GM23338 (cell line): Measurements from ENCODE around the gene CCNB1. TPM values are rescaled to one million over a fixed set of nuclear protein-coding genes. Genes with fewer than 3 reads are reported as not detected.
"Not testable (repeated sequence)": the region's sequence is repeated elsewhere in the genome, so short reads cannot be mapped to it uniquely, and the experiment has no call there.

Experiments used
- ATAC-seq: fragments of 200-7000 bp; cut with Tn5 transposase; 3 replicates; pipeline ENCODE4 v1.9.1; 2020
- DNase-seq: peaks from one replicate; pipeline ENCODE4 v3.0.0-alpha.2; 2015; ENCODE audit warnings: low spot score
- H2AFZ ChIP-seq: fragments of 200-600 bp; sonication (generic); 2 replicates; pipeline ENCODE4 v1.8.0; 2016; ENCODE audit warnings: antibody characterized with exemption, mild to moderate bottlenecking, moderate library complexity
- H3F3A ChIP-seq: fragments of 200-600 bp; sonication (generic); replicated peaks from 2 replicates; pipeline ENCODE4 v1.8.0; 2017; ENCODE audit warnings: antibody characterized with exemption, mixed run types, low read depth
- H3K27ac ChIP-seq: fragments of 200-600 bp; sonication (generic); 2 replicates; pipeline ENCODE4 v1.6.1; 2016; ENCODE audit warnings: low read depth
- H3K27me3 ChIP-seq: fragments of 200-600 bp; sonication (generic); 2 replicates; pipeline ENCODE4 v1.8.0; 2016; ENCODE audit warnings: mild to moderate bottlenecking, mixed run types, moderate library complexity; ENCODE audit not compliant: insufficient read depth
- H3K36me3 ChIP-seq: fragments of 200-600 bp; sonication (generic); 2 replicates; pipeline ENCODE4 v1.8.0; 2016; ENCODE audit warnings: mild to moderate bottlenecking; ENCODE audit not compliant: insufficient read depth
- H3K4me1 ChIP-seq: fragments of 200-600 bp; sonication (generic); 2 replicates; pipeline ENCODE4 v1.8.0; 2016; ENCODE audit warnings: mild to moderate bottlenecking, moderate library complexity; ENCODE audit not compliant: insufficient read depth
- H3K4me2 ChIP-seq: fragments of 200-600 bp; sonication (generic); 2 replicates; pipeline ENCODE4 v1.7.1; 2017; ENCODE audit warnings: mixed run types
- H3K4me3 ChIP-seq: fragments of 200-600 bp; sonication (generic); 2 replicates; pipeline ENCODE4 v1.6.1; 2016; ENCODE audit warnings: mixed run types
- H3K79me2 ChIP-seq: fragments of 200-600 bp; sonication (generic); replicated peaks from 2 replicates; pipeline ENCODE4 v1.8.0; 2017; ENCODE audit warnings: mild to moderate bottlenecking; ENCODE audit not compliant: insufficient read depth
- H3K9me2 ChIP-seq: fragments of 200-600 bp; sonication (generic); 2 replicates; pipeline ENCODE4 v1.8.0; 2017; ENCODE audit not compliant: insufficient read depth
- H4K20me1 ChIP-seq: fragments of 200-600 bp; sonication (generic); replicated peaks from 2 replicates; pipeline ENCODE4 v1.8.0; 2017; ENCODE audit warnings: mild to moderate bottlenecking; ENCODE audit not compliant: insufficient read depth
- H3K27ac Mint-ChIP-seq: 2 replicates; pipeline ENCODE4 v1.8.0; 2020; ENCODE audit warnings: inconsistent platforms, mild to moderate bottlenecking, moderate library complexity, mixed read lengths
- H3K27me3 Mint-ChIP-seq: 3 replicates; pipeline ENCODE4 v1.8.0; 2022; ENCODE audit warnings: low read depth, mild to moderate bottlenecking, moderate library complexity, mixed read lengths, inconsistent platforms; ENCODE audit not compliant: insufficient read depth, poor library complexity
- H3K36me3 Mint-ChIP-seq: 3 replicates; pipeline ENCODE4 v1.8.0; 2021; ENCODE audit warnings: low read depth, mild to moderate bottlenecking, inconsistent platforms, moderate library complexity, mixed read lengths
- H3K4me1 Mint-ChIP-seq: 3 replicates; pipeline ENCODE4 v1.8.0; 2020; ENCODE audit warnings: mild to moderate bottlenecking, inconsistent platforms, mixed read lengths
- H3K4me3 Mint-ChIP-seq: 3 replicates; pipeline ENCODE4 v1.8.0; 2021; ENCODE audit warnings: moderate library complexity, mild to moderate bottlenecking, inconsistent platforms, mixed read lengths
- H3K9me3 Mint-ChIP-seq: 3 replicates; pipeline ENCODE4 v1.8.0; 2020; ENCODE audit warnings: moderate library complexity, mild to moderate bottlenecking, inconsistent platforms, mixed read lengths
- CREB1 ChIP-seq: fragments of 250-450 bp; sonication (Bioruptor Pico); IDR thresholded peaks from 2 replicates; pipeline ENCODE4 v1.5.0; 2020; ENCODE audit warnings: low read depth, mild to moderate bottlenecking, moderate library complexity
- ETS1 ChIP-seq: IDR thresholded peaks from 2 replicates; pipeline ENCODE4 v1.6.1; 2016; ENCODE audit warnings: antibody characterized with exemption
- EZH2phosphoT487 ChIP-seq: fragments of 200-600 bp; sonication (generic); IDR thresholded peaks from one replicate; pipeline ENCODE4 v1.8.1; 2018; ENCODE audit warnings: antibody characterized with exemption; ENCODE audit not compliant: unreplicated experiment
- JUNB ChIP-seq: IDR thresholded peaks from one replicate; pipeline ENCODE4 v1.6.1; 2016; ENCODE audit warnings: antibody characterized with exemption; ENCODE audit not compliant: unreplicated experiment
- NANOG ChIP-seq: IDR thresholded peaks from 2 replicates; pipeline ENCODE4 v1.6.1; 2016; ENCODE audit warnings: antibody characterized with exemption, borderline replicate concordance
- POLR2AphosphoS5 ChIP-seq: IDR thresholded peaks from 2 replicates; pipeline ENCODE4 v1.6.1; 2016; ENCODE audit warnings: antibody characterized with exemption, low read depth
- REST ChIP-seq: IDR thresholded peaks from one replicate; pipeline ENCODE4 v1.6.1; 2018; ENCODE audit warnings: antibody characterized with exemption; ENCODE audit not compliant: unreplicated experiment
- STAT1 ChIP-seq: IDR thresholded peaks from one replicate; pipeline ENCODE4 v1.6.1; 2016; ENCODE audit warnings: antibody characterized with exemption; ENCODE audit not compliant: unreplicated experiment
- ZNF114 ChIP-seq: fragments of 250-450 bp; sonication (Bioruptor Pico); IDR thresholded peaks from 2 replicates; pipeline ENCODE4 v1.5.0; 2020; ENCODE audit warnings: mild to moderate bottlenecking, moderate library complexity
- ZNF331 ChIP-seq: fragments of 250-450 bp; sonication (Bioruptor Pico); IDR thresholded peaks from 2 replicates; pipeline ENCODE4 v1.5.0; 2020; ENCODE audit warnings: low read depth, mild to moderate bottlenecking, moderate library complexity
- ZNF462 ChIP-seq: fragments of 250-450 bp; sonication (Bioruptor Pico); IDR thresholded peaks from 2 replicates; pipeline ENCODE4 v1.5.0; 2020; ENCODE audit warnings: mild to moderate bottlenecking, moderate library complexity
- polyA plus RNA-seq: library from polyadenylated mRNA; unstranded; fragments of >200 nt; fragmentation: Nextera tagmentation; extraction: Ambion mirVana; gene quantifications from 2 replicates; pipeline ENCODE4 v1.2.1, GENCODE V29; 2016
- total RNA-seq: library from RNA; depleted of rRNA; stranded (reverse); fragments of >200 nt; shearing (Covaris generic); gene quantifications from 2 replicates; pipeline ENCODE4 v1.2.3, GENCODE V29; 2014

Gene CCNB1
- total and polyA plus RNA-seq, 2 experiments from 2014 or later: 273 to 400 TPM

GRCh38 chr5:69137208-69137607, 29.7 kb upstream of the CCNB1 start:
- not testable (repeated sequence) for H2AFZ ChIP-seq, H3K27ac ChIP-seq, H3K27me3 ChIP-seq, H4K20me1 ChIP-seq, H3K36me3 Mint-ChIP-seq, H3K4me2 ChIP-seq, ATAC-seq, H3F3A ChIP-seq, H3K36me3 ChIP-seq, DNase-seq, H3K9me2 ChIP-seq, H3K4me3 Mint-ChIP-seq, H3K27ac Mint-ChIP-seq, H3K4me3 ChIP-seq, H3K27me3 Mint-ChIP-seq, H3K79me2 ChIP-seq
- Mint-ChIP-seq H3K9me3 (peaks cover 16% of the 10 kb centered on the region), H3K4me1 (peaks cover 12% of the 10 kb centered on the region)
- peaks cover 15% of the 10 kb centered on the region for H3K4me1 ChIP-seq

- H3K4me1 Mint-ChIP-seq: peaks cover 12% of the 10 kb centered on the region
- 0 out of 3 replicates have a peak, but pooled peaks cover 4% of the 10 kb centered on the region for H3K36me3 Mint-ChIP-seq
- Histone ChIP-seq H3K27me3 (no peaks in the 10 kb centered on the region), H3K9me2 (no peaks in the 10 kb centered on the region), H3F3A (no peaks in the 10 kb centered on the region), H4K20me1 (no peaks in the 10 kb centered on the region), H3K4me2 (no peak overlapping the region), H2AFZ (no peak overlapping the region), H3K4me3 (no peak overlapping the region), H3K79me2 (no peaks in the 10 kb centered on the region), H3K27ac (no peak overlapping the region), H3K4me1 (peaks cover 15% of the 10 kb centered on the region), H3K36me3 (no peaks in the 10 kb centered on the region)
- peaks cover 17% of the 10 kb centered on the region for H3K9me3 Mint-ChIP-seq
- peaks cover 4% of the 10 kb centered on the region for H3K27me3 Mint-ChIP-seq
- DNase-seq: no peak
- no peak for ATAC-seq
- no peak overlapping the region for H3K27ac Mint-ChIP-seq
- no peak overlapping the region for H3K4me3 Mint-ChIP-seq
- no peak for TF ChIP-seq ZNF462 (CRISPR knock-in tag)
- no peak for TF ChIP-seq ZNF331
- no peak for TF ChIP-seq ETS1
- TF ChIP-seq STAT1: no peak
- TF ChIP-seq POLR2AphosphoS5: no peak
- no peak for TF ChIP-seq CREB1 (CRISPR knock-in tag)
- TF ChIP-seq NANOG: no peak
- TF ChIP-seq EZH2phosphoT487: no peak
- no peak for TF ChIP-seq ZNF114 (CRISPR knock-in tag)
- no peak for TF ChIP-seq REST
- TF ChIP-seq JUNB: no peak
These were observed 29.1 kb upstream of the CCNB1 start for GRCh38 chr5:69137807-69138206.
